ENCODE measurements around the gene SPSB2. TPM values are rescaled to one million over a fixed set of nuclear protein-coding genes. Genes with fewer than 3 reads are reported as not detected.
A peak's percentile ranks its signal among the peaks of the same experiment; 100 is the strongest.
"Not testable (repeated sequence)": the region's sequence is repeated elsewhere in the genome, so short reads cannot be mapped to it uniquely, and the experiment has no call there.

SPSB2 gene
- total and polyA plus RNA-seq, 7 donors: 4.6 to 17.4 (median 10.5) TPM

- Histone ChIP-seq H3K36me3 (peaks cover 6 to 28% (median 19%) of the 10 kb centered on the region in 4 donors), H3K27me3 (no peaks in the 10 kb centered on the region), H3K4me1 (peaks cover 0 to 57% (median 43%) of the 10 kb centered on the region in 4 donors), H3K27ac (peak overlapping the region; percentile 84 to 90 (median 88)), H3K9me3 (no peaks in the 10 kb centered on the region), H3K4me3 (peak overlapping the region; percentile 62 to 85 (median 74))
- WGBS, 2 donors: 2% methylated on average over 40 of the region's 40 CpGs
- peak; percentile 91 for DNase-seq
- TF ChIP-seq POLR2AphosphoS5 (IDR thresholded peaks at IDR 0.05) (peak in 3 of 4 donors; percentile 19 to 65 (median 62)), EP300 (IDR thresholded peaks at IDR 0.05) (no peak), POLR2A (IDR thresholded peaks at IDR 0.05) (no peak), CTCF (IDR thresholded peaks at IDR 0.05) (peak; percentile 82 to 96 (median 84))
- intact Hi-C loops (cut with DNase I): loop anchor here (1.0 to 5.0 kb wide), 3 partner anchors 19 to 65 kb away; no protein-coding TSS in a partner anchor
These were observed 742 bp downstream of the SPSB2 start for GRCh38 chr12:6872073-6873048.

DNA sequence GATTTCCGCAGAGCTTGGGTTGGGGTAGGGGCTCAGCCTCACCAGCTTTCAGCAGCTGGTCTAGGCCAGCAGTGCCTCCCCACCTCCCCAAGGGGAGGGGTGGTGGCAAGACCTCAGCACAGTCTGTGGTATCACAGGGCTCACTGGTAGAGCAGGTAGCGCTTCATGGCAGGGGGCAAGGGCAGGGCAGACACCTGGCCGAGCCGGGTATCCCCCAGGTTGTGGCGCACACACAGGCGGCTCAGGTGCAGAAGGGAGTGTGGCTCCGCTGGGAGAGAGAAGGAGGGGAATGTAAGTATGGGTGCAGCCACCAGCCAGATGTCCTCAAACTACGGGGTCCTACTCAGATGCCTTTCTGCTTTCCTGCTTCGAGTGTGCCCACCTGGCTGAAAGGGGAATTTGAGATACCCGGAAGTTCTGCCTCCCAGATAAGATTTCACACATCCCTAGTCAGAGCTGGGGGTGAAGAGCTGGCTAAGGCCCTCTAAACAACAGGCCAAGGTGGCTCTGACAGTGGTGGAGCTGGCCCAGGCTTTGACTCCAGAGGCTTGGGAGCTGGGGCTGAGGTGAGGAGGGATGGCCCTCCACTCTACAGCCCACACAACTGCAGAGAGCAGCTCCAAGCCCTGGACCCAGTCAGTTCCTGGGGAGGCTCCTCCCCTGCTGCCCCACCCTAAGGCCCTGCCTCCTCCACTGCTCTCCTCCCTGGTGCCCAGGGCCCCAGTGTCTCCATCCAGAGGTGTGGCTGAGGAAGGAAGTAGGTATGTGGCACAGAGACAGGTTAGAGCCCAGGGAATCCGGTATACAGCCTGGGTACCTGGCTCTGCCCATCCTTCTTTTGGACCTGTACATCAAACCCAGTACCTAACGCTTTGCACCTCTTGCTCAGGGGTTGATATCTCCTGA is 1.8 kb downstream of the SPSB2 start:
- H3K27ac ChIP-seq: peak overlapping the region; percentile 84 to 90 (median 88)
- H3K4me1 ChIP-seq: peaks cover 0 to 63% (median 51%) of the 10 kb centered on the region in 4 donors
- no peak for TF ChIP-seq POLR2AphosphoS5 (IDR thresholded peaks at IDR 0.05)
- no peak for DNase-seq
- H3K4me3 ChIP-seq: peak overlapping the region in 2 of 4 donors; percentile 77 to 85
- H3K9me3 ChIP-seq: no peaks in the 10 kb centered on the region
- no peaks in the 10 kb centered on the region for H3K27me3 ChIP-seq
- intact Hi-C loops (cut with DNase I): loop anchor here (5.0 kb wide), 2 partner anchors 36 to 66 kb away; no protein-coding TSS in a partner anchor
- peaks cover 6 to 28% (median 19%) of the 10 kb centered on the region in 4 donors for H3K36me3 ChIP-seq
- 46 to 68% methylated on average over 12 of the region's 12 CpGs for WGBS, 2 donors

DNA sequence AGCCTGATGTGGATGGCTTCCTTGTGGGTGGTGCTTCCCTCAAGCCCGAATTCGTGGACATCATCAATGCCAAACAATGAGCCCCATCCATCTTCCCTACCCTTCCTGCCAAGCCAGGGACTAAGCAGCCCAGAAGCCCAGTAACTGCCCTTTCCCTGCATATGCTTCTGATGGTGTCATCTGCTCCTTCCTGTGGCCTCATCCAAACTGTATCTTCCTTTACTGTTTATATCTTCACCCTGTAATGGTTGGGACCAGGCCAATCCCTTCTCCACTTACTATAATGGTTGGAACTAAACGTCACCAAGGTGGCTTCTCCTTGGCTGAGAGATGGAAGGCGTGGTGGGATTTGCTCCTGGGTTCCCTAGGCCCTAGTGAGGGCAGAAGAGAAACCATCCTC is 2.8 kb downstream of the SPSB2 start:
- H3K9me3 ChIP-seq, H3K4me3 ChIP-seq, DNase-seq, H3K27me3 ChIP-seq: not testable (repeated sequence)
- WGBS, 2 donors: 53 to 76% methylated on average over 4 of the region's 4 CpGs
- Histone ChIP-seq H3K27ac (peak overlapping the region in 2 of 4 donors; percentile 98 to 99), H3K4me1 (peaks cover 0 to 63% (median 51%) of the 10 kb centered on the region in 4 donors), H3K36me3 (peaks cover 6 to 36% (median 26%) of the 10 kb centered on the region in 4 donors)
- intact Hi-C loops (cut with DNase I): loop anchor here (5.0 kb wide), 2 partner anchors 37 to 67 kb away; no protein-coding TSS in a partner anchor

DNA sequence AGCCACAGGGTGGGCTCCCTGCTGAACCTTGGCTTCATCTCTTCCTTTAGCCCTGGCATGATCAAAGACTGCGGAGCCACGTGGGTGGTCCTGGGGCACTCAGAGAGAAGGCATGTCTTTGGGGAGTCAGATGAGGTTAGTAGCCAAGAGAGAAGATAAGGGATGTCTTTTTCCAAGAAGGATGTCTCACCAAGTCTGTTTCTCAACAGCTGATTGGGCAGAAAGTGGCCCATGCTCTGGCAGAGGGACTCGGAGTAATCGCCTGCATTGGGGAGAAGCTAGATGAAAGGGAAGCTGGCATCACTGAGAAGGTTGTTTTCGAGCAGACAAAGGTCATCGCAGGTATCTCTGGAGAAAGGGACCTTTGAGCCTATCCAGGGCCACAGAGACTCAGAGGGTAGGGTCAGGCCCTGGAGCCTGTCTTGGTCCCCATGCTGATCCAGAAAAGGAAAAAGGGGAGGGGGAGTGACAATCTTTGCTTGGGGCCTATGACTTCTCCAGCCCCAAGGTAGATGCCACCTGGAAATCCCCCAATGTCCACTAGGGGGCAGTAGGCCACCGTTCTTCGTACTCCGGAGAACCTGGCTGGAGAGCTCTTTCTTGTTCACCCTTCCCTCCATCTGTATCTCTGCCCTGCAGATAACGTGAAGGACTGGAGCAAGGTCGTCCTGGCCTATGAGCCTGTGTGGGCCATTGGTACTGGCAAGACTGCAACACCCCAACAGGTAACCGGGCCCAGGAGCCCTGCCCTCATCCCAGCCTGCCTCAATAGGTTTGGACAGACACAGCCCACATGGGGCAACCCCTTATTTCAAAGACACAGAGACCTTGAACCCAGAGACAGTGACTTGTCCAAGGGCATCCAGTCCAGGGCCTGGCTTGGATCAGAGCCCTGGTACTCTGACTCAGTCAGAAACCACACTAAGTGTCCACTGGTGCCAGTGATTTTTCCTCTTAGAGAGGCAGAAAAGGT is 3.8 kb downstream of the SPSB2 start:
- peaks cover 6 to 45% (median 28%) of the 10 kb centered on the region in 4 donors for H3K36me3 ChIP-seq
- TF ChIP-seq POLR2AphosphoS5 (IDR thresholded peaks at IDR 0.05) (no peak), CTCF (IDR thresholded peaks at IDR 0.05) (peak; percentile 71 to 91 (median 89)), EP300 (IDR thresholded peaks at IDR 0.05) (no peak), POLR2A (IDR thresholded peaks at IDR 0.05) (no peak)
- WGBS, 2 donors: 19 to 38% methylated on average over 12 of the region's 12 CpGs
- H3K4me3 ChIP-seq: peak overlapping the region in 3 of 4 donors; percentile 94 to 100 (median 99)
- no peaks in the 10 kb centered on the region for H3K27me3 ChIP-seq
- peaks cover 0 to 61% (median 48%) of the 10 kb centered on the region in 4 donors for H3K4me1 ChIP-seq
- no peaks in the 10 kb centered on the region for H3K9me3 ChIP-seq
- DNase-seq: peak; percentile 91
- peak overlapping the region; percentile 21 to 100 (median 98) for H3K27ac ChIP-seq
- intact Hi-C loops (cut with DNase I): loop anchor here (1.0 to 10.0 kb wide), 6 partner anchors 22 to 245 kb away; no protein-coding TSS in a partner anchor
